GM23338 (cell line): ENCODE data around the gene TMEM125.

ENCODE experiments used
- CREB1 ChIP-seq: fragments of 250-450 bp; sonication (Bioruptor Pico); IDR thresholded peaks from 2 replicates; pipeline ENCODE4 v1.5.0; 2020; ENCODE audit warnings: low read depth, mild to moderate bottlenecking, moderate library complexity
- CTCF ChIP-seq, 2 experiments: fragments of 200-600 bp in 1 of 2; sonication (generic) in 1 of 2; conservative IDR thresholded peaks; 2 replicates each; pipeline versions ENCODE4 v1.5.1 to v1.6.1; 2016 to 2017; ENCODE audit warnings: antibody characterized with exemption in 2 of 2, low read depth in 2 of 2, mild to moderate bottlenecking in 2 of 2, moderate library complexity in 1 of 2
- ETS1 ChIP-seq: IDR thresholded peaks from 2 replicates; pipeline ENCODE4 v1.6.1; 2016; ENCODE audit warnings: antibody characterized with exemption
- EZH2 ChIP-seq: fragments of 200-600 bp; sonication (generic); IDR thresholded peaks from one replicate; pipeline ENCODE4 v1.8.0; 2017; ENCODE audit warnings: antibody characterized with exemption, mild to moderate bottlenecking, low read depth; ENCODE audit not compliant: unreplicated experiment
- EZH2phosphoT487 ChIP-seq: fragments of 200-600 bp; sonication (generic); IDR thresholded peaks from one replicate; pipeline ENCODE4 v1.8.1; 2018; ENCODE audit warnings: antibody characterized with exemption; ENCODE audit not compliant: unreplicated experiment
- POLR2AphosphoS5 ChIP-seq: IDR thresholded peaks from 2 replicates; pipeline ENCODE4 v1.6.1; 2016; ENCODE audit warnings: antibody characterized with exemption, low read depth

GRCh38 chr1:43222879-43223278 is 46.9 kb upstream of the TMEM125 start:
- TF ChIP-seq CTCF (conservative IDR thresholded peaks at IDR 0.05; ENCODE audit: low read depth in 2 of 2), result no peak
- TF ChIP-seq EZH2, result no peak
- no peak for TF ChIP-seq POLR2AphosphoS5
- TF ChIP-seq CREB1 (CRISPR knock-in tag), result no peak
- no peak for TF ChIP-seq EZH2phosphoT487
- TF ChIP-seq ETS1, result no peak
